Lower leg skin (tissue), 4 donors: ENCODE measurements around the gene KCTD19. TPM values are rescaled to one million over a fixed set of nuclear protein-coding genes. Genes with fewer than 3 reads are reported as not detected.

Source experiments
- DNase-seq, 2 donors: peaks; one replicate each; pipeline ENCODE4 v3.0.0-alpha.2; 2019; ENCODE audit warnings: low spot score in 2 of 2
- H3K4me3 ChIP-seq: fragments of 200-600 bp; sonication (generic); 2 replicates; pipeline ENCODE4 v1.5.1; 2017; ENCODE audit warnings: mild to moderate bottlenecking, low read depth; ENCODE audit not compliant: poor library complexity, severe bottlenecking
- POLR2A ChIP-seq, 2 donors: fragments of 450-650 bp; IDR thresholded peaks; one replicate each; pipeline ENCODE4 v1.6.1; 2016 to 2017; ENCODE audit warnings: antibody characterized with exemption in 2 of 2, mild to moderate bottlenecking in 1 of 2, moderate library complexity in 1 of 2
- WGBS, 2 donors: methylation state at CpG; one replicate each; pipeline ENCODE4 v1.1.5; 2018; 5-methylcytosine and 5-hydroxymethylcytosine counted together
- intact Hi-C: fragments of 100-400 bp; cut with DNase I; formaldehyde crosslinking; loops from one replicate; pipeline ENCODE4 v1.15.0; 2023; ENCODE audit warnings: low total_unique reads
- total RNA-seq, 4 donors: library from RNA; depleted of rRNA; stranded (reverse); fragments of >200 nt; gene quantifications; one replicate each; pipeline ENCODE4 v1.1.0, GENCODE V29; 2016
- TF ChIP-seq, protein P1 (sequence below), 3 donors: fragments of 450-650 bp; IDR thresholded peaks; one replicate each; pipeline ENCODE4 v1.5.1; 2016; ENCODE audit warnings: antibody characterized with exemption in 3 of 3, mild to moderate bottlenecking in 3 of 3, moderate library complexity in 2 of 3

Gene KCTD19
- total RNA-seq, 4 donors from 2014 or later = 0.11 to 0.32 TPM; not detected in 2

- intact Hi-C loops = no loop called here
Measured at GRCh38 chr16:67249178-67250044, 77.1 kb downstream of the KCTD19 start.

DNA sequence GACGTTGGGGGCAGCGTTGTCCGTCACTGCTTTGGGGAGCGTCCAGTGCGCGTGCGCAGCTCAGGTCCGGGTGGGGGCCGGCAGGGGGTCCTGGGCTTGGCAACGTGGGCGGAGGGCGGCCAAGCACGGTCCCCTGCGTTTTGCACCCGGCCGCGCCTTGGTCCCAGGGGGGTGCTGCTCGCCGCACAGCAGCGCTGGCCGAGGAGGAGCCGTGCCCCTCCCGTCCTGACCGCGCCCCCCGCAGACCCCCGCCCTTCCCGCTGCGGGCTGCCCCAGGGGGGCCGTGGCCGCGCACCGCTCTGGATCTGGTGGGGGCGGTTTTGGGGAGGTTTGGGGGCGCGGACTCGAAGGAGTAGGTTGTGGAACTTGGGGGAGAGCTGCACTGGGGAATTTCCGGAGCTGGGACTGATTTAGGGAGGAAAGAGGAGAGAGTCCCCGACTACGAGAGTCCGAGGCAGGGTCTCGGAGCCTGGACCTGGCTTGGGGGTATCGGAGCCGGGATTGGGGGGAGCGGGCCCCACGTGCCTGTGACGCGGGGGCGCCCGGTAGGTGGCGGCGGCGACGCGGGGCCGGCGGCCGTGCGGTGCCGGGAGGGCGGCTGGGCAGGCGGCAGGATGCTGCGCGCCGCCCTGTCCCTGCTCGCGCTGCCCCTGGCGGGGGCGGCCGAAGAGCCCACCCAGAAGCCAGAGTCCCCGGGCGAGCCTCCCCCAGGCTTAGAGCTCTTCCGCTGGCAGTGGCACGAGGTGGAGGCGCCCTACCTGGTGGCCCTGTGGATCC, 78.0 kb downstream of the KCTD19 start, which contains the start of gene SLC9A5:
Gene SLC9A5 (plus strand): TSS at position 579 of the 777 bp plus-strand sequence. CDS start 36 bp downstream, at position 615.
- intact Hi-C loops = no loop called here

More at GRCh38 chr16:67249178-67250044, 77.1 kb downstream of the KCTD19 start:
- H3K4me3 ChIP-seq = peak overlapping the region; percentile 9
- WGBS, 2 donors = 24 to 33% methylated on average over 16 to 22 of the region's 22 CpGs
- no peak for DNase-seq
- TF ChIP-seq, protein P1, sequence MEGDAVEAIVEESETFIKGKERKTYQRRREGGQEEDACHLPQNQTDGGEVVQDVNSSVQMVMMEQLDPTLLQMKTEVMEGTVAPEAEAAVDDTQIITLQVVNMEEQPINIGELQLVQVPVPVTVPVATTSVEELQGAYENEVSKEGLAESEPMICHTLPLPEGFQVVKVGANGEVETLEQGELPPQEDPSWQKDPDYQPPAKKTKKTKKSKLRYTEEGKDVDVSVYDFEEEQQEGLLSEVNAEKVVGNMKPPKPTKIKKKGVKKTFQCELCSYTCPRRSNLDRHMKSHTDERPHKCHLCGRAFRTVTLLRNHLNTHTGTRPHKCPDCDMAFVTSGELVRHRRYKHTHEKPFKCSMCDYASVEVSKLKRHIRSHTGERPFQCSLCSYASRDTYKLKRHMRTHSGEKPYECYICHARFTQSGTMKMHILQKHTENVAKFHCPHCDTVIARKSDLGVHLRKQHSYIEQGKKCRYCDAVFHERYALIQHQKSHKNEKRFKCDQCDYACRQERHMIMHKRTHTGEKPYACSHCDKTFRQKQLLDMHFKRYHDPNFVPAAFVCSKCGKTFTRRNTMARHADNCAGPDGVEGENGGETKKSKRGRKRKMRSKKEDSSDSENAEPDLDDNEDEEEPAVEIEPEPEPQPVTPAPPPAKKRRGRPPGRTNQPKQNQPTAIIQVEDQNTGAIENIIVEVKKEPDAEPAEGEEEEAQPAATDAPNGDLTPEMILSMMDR (IDR thresholded peaks at IDR 0.05) = no peak
- TF ChIP-seq POLR2A (IDR thresholded peaks at IDR 0.05) = no peak

DNA sequence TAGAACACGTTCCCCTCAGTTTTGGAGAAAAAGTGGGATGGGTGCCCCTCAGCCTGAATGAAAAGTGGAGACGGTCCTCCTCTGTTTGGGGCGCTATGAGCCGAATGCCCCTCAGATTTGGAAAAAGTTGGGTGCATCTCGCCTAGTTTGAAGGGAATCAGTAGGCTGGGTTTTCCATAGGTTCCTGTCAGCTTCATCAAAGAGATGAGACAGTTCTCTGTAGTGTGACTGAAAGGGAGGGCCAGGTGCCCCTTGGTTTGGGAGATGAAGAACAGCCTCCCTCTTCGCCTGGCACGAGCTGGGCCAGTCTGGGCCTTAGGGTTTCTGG, 78.5 kb downstream of the KCTD19 start:
- WGBS, 2 donors = 2% methylated on average over 5 to 7 of the region's 7 CpGs

More for the DNA sequence above, 78.0 kb downstream of the KCTD19 start, which contains the start of gene SLC9A5:
- TF ChIP-seq POLR2A (IDR thresholded peaks at IDR 0.05) = no peak
- TF ChIP-seq, protein P1 (IDR thresholded peaks at IDR 0.05) = no peak
- DNase-seq = no peak
- H3K4me3 ChIP-seq = peak within 1 kb of the TSS; percentile 9
- 0 to 1% methylated on average over 36 to 50 of the region's 75 CpGs for WGBS, 2 donors

GRCh38 chr16:67247192-67248072, 79.1 kb downstream of the KCTD19 start, which contains the start of gene FHOD1:
TSS of gene FHOD1 (minus strand) at chr16:67247481. CDS start at chr16:67247410, 71 bp downstream.
- WGBS, 2 donors = 0 to 1% methylated on average over 33 to 57 of the region's 60 CpGs
- DNase-seq = peak; percentile 97 to 100
- TF ChIP-seq POLR2A (IDR thresholded peaks at IDR 0.05) = no peak
- TF ChIP-seq, protein P1 (IDR thresholded peaks at IDR 0.05) = peak in 1 of 3 donors; percentile 25
- intact Hi-C loops = no loop called here
- H3K4me3 ChIP-seq = peak within 1 kb of the TSS; percentile 44

More for the DNA sequence above, 78.5 kb downstream of the KCTD19 start:
- H3K4me3 ChIP-seq = peak overlapping the region; percentile 9
- intact Hi-C loops = no loop called here
- TF ChIP-seq POLR2A (IDR thresholded peaks at IDR 0.05) = no peak
- TF ChIP-seq, protein P1 (IDR thresholded peaks at IDR 0.05) = no peak
- DNase-seq = no peak

GRCh38 chr16:67246756-67247191, 79.8 kb downstream of the KCTD19 start:
- peak in 1 of 2 donors; percentile 91 for DNase-seq
- no peak for TF ChIP-seq POLR2A (IDR thresholded peaks at IDR 0.05)
- TF ChIP-seq, protein P1 (IDR thresholded peaks at IDR 0.05) = no peak
- 0% methylated on average over 13 to 15 of the region's 26 CpGs for WGBS, 2 donors

More at GRCh38 chr16:67246756-67247191, 79.8 kb downstream of the KCTD19 start:
- peak overlapping the region; percentile 44 for H3K4me3 ChIP-seq
- intact Hi-C loops = no loop called here
